Measurements from ENCODE around the gene MAP1S. TPM values are rescaled to one million over a fixed set of nuclear protein-coding genes. Genes with fewer than 3 reads are reported as not detected.

MAP1S gene
- polyA plus RNA-seq, 12 donors = 16.7 to 70.3 (median 28.2) TPM; not detected in 1

DNA sequence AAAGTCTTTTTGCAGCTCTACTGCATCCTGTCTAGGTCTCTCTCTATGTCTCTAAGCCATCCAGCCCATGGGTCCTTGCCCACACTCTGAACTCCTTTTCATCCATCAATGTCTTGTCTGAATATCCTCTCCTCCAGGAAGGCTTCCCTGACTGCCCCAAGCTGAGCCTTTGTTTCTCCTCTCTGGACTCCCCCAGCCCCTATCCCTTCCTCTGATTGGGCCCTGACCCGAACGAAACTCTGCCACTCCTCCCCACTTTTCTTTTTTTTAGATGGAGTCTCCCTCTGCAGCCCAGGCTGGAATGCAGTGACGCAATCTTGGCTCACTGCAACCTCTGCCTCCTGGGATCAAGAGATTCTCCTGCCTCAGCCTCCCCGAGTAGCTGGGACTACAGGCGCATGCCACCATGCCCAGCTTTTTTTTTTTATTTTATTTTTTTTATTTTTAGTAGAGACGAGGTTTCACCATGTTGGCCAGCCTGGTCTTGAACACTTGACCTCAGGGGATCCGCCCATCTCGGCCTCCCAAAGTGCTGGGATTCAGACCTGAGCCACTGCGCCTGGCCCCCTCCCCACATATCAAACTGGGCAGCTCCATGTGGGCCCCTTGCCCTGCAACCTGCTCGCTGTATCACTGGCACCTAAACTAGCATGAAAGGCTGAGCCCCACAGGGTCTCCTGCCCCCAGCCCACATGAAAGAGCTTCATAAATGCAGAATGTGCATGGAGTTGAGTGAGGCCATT is 30.3 kb upstream of the MAP1S start:
- DNase-seq = no peak

DNA sequence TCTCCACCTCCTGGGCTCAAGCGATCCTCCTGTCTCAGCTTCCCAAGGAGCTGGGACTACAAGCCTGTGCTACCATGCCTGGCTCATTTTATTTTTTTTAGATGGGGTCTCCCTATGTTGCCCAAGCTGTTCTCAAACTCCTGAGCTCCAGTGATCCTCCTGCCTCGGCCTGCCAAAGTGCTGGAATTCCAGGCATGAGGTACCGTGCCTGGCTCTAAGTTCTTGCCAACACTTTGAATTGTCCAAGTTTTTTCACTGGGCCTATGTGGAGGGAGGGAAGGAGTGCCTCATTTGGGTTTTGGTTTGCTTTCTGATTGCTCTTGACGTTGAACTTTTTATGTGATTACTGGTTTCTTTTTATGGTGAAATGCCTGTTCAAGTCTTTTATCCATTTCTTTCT is 26.7 kb upstream of the MAP1S start:
- DNase-seq = no peak

DNA sequence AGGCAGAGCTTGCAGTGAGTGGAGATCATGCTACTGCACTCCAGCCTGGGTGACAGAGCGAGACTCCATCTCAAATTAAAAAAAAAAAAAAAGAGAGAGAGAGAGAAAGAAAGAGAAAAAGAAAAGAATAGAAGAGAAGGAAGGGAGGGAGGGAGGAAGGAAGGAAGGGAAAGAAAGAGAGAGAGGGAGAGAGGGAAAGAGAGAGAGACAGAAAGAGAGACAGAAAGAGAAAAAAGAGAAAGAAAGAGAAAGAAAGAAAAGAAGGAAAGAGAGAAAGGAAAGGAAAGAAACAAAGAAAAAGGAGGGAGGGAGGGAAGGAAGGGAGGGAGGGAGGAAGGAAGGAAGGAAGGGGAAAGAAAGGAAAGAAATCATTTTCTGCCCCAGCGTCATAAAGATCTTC is 24.1 kb upstream of the MAP1S start:
- no peak for DNase-seq

DNA sequence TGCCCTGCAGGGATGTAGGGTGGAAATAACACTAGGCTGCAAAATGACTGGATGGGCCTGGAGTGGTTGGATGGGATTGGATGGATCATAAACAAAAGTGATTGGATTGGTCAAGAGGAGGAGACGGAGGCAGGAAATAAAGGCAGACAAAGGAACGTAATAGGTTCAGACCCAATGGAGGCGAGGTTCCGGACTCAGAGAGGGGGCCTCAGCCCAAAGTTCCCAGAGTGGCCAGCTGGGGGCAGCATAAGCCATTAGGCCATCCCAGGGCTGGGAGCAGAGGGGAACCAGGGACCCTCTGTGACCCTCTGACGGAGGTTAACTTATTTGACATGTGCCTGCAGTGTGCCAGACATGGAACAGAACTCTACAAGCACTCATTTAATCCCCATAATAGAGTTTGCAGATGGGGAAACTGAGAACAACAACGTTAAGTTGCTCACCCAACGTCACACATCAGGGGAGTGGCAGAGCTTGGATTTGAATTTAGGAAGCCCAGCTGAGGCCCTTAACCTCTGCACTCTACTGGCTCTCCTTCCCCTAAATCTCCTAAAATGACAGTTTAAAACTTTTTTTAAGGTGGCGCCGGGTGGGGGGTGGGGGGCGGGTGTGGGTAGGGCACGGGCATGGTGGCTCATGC is 15.3 kb upstream of the MAP1S start:
- DNase-seq = no peak

DNA sequence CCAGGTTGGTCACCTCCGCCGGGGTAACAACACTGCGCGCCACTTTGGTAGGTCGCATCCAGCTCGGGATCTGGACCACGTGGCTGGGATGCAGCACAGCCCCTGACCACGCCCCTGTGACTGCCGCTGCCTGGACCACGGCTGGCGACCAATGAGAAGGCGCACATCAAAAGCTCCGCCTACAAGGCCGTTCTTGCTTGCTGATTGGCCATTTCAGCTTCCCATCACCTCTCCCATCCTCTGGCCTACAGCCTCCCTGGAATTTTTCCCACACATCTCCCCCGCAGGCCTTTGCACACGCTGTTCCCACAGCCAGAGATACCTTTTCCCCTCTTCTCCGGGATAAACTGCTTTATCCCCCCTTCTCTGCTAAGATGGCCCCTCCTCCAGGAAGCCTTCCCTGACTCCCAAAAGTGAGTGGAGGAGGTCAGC is 12.5 kb upstream of the MAP1S start:
- DNase-seq = no peak

DNA sequence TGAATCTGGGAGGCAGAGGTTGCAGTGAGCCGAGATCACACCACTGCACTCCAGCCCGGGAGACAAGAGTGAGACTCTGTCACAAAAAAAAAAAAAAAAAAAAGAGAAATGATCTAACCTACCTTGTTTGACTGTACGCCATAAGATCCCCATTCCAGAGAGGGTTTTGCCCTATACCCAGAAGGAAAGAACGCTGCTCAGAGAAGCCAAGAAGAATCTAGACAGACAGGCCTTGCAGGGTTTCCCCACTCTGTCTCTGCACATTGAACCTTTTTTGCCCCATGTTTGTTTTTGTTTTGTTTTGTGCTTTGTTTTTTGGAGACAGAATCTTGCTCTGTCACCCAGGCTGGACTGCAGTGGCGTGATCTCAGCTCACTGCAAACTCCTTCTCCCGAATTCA is 7.4 kb upstream of the MAP1S start:
- no peak for DNase-seq

DNA sequence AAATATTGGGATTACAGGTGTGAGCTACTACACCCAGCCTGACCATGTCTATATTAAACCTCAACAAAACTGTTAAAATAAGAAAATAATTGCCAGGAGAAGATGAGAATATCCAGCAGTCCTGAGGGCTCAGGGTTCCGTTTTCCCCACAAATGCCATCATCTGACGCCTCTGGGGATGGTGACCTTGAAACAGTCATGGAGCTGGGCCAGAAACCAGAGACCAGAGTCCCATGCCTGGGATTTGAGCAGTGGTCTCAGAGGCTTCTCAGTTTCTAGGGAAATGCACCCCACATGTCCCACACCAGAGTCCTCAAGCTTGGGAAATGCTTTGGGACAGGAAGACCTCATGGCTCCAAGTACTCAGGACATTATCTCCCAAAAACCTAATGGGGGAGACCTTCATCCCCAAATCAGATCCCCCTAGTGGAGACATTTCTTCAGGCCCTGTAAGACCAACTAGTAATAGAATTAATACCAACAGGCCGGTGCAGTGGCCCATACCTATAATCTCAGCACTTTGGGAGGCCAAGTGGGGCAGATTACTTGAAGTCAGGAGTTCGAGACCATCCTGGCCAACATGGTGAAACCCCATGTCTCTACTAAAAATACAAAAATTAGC is 2.9 kb upstream of the MAP1S start:
- no peak for DNase-seq

DNA sequence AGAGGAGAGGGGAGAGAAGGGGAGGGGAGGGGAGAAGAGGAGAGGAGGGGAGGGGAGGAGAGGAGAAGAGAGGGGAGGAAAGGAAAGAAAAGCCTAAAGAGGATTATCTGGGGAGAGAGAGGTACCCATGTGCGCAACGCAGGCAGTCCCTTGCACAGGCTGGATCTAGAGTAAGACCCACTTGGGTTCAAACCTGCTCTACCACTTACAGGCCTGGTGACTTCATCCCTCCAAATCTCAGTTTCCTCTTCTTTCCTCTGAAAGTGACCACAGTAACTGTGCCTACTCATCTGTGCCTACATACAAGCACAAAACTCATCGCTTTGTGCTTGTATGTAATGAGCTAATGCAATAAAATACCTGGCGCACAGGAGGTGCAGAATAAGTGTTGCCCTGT is 732 bp upstream of the MAP1S start:
- no peak for DNase-seq

DNA sequence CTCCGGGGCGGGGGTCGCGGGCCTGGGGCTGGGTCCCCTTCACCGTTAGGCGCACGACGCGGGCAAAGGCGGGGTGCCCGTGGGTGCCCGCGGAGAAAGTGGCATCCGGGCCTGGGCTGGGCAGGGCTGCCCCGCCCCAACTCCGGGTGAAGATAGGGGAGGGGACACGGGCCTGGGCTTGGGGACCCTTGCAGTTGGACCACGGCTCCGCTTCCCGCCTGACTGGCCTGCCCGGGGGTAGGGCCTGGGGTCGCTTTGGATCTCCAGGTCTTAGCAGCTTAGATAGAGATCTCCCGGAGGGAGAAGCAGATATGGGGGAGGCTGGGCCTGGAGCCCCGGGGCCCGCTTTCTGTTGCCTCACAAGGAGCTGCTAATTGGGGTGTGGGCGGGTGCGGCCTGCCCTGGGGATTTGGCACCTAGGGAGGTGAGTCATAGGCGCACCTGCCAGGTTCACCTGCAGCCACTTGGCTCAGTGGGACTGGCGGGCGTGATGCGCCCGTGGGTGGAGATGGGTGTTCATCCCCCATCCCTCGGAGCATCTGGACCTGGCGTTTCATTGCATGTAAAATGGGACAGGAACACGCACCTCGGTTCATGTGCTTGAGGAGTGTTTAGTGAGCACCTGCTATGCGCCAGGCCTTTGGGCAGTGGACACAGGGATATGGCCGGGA is 585 bp downstream of the MAP1S start:
- no peak for DNase-seq

DNA sequence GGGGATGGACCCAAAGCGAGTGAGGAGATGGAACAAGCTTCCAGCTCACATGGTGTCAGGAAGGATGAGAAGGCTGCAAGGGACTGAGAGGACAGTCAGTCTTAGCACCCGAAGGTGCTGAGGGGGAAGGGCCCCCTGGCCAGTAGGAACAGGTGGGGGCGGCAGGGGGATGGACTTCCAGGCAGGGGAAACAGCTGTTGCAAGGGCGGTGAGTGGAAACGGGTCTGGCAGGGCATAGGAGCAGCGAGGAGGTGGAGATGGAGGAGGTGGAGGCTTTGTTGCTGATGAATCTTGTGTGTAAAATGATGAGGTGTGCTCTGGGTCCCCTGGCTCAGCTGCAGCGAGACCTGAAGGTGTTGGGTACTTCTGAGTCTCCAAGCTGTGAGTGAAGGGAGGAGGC is 1.2 kb downstream of the MAP1S start:
- DNase-seq = no peak

DNA sequence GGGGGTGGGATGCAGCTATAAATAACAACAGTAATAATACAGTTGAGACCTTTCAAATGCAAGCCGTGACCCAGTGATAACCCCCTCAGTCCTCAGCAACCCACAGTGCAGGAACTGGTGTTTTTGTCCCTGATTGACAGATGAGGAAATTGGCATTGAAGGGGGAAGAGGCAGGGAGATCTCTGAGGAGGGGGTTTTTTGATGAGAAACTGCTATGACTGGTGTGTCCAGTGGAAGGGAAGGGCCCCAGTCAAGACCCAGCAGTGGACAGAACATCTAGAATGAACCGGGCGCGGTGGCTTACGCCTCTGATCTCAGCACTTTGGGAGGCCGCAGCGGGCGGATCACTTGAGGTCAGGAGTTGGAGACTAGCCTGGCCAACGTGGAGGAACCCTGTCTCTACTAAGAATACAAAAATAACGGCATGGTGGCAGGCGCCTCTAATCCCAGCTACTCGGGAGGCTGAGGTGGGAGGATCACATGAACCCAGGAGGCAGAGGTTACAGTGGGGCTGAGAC is 1.9 kb downstream of the MAP1S start:
- no peak for DNase-seq

DNA sequence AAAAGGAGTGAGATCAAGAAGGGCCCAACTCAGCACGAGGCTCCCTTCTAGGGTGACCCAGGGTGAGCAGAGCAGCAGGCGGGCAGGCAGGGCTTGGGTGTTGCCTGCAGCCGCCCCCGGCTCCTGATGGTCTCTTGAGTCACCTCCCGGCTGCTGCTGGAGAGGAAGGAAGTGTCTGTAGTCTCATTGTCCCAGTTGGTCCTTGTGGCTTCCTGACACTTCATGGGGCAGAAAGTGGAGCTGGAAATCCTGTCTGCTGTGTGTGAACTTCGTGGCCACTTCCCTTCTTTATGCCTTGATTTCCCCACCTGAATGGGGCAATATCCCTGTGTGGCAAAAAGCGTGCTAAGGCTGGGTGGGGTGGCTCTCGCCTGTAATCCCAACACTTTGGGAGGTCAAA is 2.5 kb downstream of the MAP1S start:
- DNase-seq = no peak

DNA sequence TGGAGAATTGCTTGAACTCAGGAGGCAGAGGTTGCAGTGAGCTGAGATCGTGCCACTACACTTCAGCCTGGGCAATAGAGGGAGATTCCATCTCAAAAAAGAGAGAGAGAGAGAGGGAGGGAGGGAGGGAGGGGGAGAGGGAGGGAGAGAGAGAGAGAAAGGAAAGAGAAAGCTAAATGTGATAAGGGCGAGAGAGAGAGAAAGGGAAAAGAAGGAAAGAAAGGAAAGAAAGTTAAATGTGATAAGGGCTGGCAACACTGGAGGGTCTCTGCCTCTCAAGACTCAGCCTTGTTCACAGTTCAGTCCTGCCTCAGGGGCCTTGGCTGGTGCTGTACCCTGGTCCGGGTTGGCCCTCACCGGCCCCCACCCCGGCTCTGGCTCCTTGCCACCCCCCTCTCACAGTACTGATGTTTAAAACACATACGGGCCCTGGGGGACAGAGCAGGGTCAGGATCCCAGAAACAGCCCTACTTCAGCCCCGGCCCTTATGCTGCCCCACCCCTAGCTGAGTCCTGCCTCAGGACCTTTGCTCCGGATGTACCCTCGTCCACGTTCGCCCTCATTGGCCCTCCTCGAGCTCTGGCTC is 3.5 kb downstream of the MAP1S start:
- DNase-seq = no peak

DNA sequence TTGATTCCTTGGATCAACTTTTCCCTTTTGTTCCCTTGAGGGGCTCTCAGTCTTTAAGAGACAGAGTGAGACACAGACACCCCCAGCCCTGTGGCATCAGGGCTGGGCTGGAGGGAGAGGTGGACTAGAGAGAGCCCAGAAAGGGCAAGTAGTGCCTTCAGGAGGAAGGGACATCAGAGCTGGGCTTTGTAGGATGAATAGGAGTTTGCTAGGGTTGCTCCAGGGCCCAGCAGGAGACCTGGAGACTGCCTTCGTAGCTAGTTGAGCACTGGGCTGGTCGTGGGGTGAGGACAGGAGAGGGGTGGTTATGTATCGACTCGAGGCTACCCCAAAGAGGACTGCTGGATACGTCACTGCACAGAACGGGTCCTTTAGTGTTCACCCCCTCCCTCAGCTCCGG is 5.4 kb downstream of the MAP1S start:
- DNase-seq = no peak

DNA sequence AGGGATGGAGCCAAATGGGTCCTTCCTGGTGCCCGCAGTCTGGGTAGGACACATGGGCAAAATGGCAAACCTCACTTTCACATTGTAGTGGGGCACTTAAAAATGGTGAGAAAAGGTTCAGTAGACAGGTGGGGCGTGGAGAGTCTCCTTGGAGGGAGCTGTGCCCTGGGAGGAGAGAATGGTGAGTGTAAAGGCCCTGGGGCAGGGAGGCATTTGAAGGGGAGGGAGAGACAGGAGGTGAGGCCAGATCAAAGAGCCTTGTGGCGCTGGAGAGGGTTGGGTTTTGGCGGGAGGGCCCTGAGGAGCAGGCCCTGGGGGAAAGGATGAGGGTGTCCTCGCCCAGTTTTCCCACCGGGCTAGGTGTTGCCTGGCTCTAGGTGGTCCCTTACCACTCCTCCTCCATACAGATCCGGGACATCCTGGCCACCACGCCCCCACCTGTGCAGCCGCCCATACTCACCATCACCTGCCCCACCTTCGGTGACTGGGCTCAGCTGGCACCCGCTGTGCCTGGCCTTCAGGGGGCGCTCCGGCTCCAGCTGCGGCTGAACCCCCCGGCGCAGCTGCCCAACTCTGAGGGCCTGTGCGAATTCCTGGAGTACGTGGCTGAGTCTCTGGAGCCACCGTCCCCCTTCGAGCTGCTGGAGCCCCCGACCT is 6.3 kb downstream of the MAP1S start:
- DNase-seq = no peak

DNA sequence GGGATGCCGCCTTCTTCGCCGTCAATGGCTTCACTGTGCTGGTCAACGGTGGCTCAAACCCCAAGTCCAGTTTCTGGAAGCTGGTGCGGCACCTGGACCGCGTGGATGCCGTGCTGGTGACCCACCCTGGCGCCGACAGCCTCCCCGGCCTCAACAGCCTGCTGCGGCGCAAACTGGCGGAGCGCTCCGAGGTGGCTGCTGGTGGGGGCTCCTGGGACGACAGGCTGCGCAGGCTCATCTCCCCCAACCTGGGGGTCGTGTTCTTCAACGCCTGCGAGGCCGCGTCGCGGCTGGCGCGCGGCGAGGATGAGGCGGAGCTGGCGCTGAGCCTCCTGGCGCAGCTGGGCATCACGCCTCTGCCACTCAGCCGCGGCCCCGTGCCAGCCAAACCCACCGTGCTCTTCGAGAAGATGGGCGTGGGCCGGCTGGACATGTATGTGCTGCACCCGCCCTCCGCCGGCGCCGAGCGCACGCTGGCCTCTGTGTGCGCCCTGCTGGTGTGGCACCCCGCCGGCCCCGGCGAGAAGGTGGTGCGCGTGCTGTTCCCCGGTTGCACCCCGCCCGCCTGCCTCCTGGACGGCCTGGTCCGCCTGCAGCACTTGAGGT is 7.0 kb downstream of the MAP1S start:
- DNase-seq = no peak

DNA sequence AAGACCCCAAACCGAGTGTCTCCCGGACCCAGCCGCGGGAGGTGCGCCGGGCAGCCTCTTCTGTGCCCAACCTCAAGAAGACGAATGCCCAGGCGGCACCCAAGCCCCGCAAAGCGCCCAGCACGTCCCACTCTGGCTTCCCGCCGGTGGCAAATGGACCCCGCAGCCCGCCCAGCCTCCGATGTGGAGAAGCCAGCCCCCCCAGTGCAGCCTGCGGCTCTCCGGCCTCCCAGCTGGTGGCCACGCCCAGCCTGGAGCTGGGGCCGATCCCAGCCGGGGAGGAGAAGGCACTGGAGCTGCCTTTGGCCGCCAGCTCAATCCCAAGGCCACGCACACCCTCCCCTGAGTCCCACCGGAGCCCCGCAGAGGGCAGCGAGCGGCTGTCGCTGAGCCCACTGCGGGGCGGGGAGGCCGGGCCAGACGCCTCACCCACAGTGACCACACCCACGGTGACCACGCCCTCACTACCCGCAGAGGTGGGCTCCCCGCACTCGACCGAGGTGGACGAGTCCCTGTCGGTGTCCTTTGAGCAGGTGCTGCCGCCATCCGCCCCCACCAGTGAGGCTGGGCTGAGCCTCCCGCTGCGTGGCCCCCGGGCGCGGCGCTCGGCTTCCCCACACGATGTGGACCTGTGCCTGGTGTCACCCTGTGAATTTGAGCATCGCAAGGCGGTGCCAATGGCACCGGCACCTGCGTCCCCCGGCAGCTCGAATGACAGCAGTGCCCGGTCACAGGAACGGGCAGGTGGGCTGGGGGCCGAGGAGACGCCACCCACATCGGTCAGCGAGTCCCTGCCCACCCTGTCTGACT is 7.9 kb downstream of the MAP1S start:
- DNase-seq = no peak

DNA sequence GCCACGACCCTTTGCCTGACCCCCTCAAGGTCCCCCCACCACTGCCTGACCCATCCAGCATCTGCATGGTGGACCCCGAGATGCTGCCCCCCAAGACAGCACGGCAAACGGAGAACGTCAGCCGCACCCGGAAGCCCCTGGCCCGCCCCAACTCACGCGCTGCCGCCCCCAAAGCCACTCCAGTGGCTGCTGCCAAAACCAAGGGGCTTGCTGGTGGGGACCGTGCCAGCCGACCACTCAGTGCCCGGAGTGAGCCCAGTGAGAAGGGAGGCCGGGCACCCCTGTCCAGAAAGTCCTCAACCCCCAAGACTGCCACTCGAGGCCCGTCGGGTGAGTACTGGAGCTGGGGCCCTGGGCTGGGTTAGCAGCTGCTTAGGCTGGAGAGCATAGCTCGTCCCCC is 8.6 kb downstream of the MAP1S start:
- no peak for DNase-seq

DNA sequence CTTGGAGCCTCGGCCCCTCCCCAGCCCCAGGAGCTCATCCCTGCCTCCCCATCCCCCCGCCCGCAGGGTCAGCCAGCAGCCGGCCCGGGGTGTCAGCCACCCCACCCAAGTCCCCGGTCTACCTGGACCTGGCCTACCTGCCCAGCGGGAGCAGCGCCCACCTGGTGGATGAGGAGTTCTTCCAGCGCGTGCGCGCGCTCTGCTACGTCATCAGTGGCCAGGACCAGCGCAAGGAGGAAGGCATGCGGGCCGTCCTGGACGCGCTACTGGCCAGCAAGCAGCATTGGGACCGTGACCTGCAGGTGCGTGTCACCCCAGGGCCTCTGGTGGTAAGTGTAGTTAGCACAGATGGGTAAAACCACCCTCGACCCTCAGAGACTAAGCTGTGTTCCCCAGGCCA is 13.8 kb downstream of the MAP1S start:
- DNase-seq = no peak

DNA sequence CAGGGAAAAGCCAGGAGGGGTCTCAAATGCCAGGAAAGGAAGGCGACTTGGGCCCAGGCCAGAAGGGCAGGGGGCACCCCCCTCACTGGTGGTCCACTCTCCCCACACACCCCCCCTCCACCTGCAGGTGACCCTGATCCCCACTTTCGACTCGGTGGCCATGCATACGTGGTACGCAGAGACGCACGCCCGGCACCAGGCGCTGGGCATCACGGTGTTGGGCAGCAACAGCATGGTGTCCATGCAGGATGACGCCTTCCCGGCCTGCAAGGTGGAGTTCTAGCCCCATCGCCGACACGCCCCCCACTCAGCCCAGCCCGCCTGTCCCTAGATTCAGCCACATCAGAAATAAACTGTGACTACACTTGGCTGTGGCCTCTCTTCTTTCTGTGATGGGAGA is 14.9 kb downstream of the MAP1S start:
- no peak for DNase-seq

Measured in muscle of arm (tissue), 12 donors.